DND-41 (cell line): ENCODE measurements around the gene PCNX2.

Source experiments
- CTCF ChIP-seq: IDR thresholded peaks from 2 replicates; pipeline ENCODE4 v1.5.1; 2012; ENCODE audit warnings: borderline replicate concordance, low read length, moderate library complexity, mild to moderate bottlenecking; ENCODE audit not compliant: poor library complexity, severe bottlenecking; ENCODE audit errors: extremely low read depth
- EZH2 ChIP-seq: IDR thresholded peaks from 3 replicates; pipeline ENCODE4 v1.6.1; 2012; ENCODE audit warnings: borderline replicate concordance, low read depth, mild to moderate bottlenecking, moderate library complexity, low read length, inconsistent platforms; ENCODE audit not compliant: severe bottlenecking

- TF ChIP-seq CTCF (no peak), EZH2 (no peak)
Observed at GRCh38 chr1:233211106-233211505, 84.4 kb downstream of the PCNX2 start.
